ENCODE results near the gene ATP9B.
A peak's percentile ranks its signal among the peaks of the same experiment; 100 is the strongest.
"Not testable (repeated sequence)": the region's sequence is repeated elsewhere in the genome, so short reads cannot be mapped to it uniquely, and the experiment has no call there.

The ATP9B gene

DNA sequence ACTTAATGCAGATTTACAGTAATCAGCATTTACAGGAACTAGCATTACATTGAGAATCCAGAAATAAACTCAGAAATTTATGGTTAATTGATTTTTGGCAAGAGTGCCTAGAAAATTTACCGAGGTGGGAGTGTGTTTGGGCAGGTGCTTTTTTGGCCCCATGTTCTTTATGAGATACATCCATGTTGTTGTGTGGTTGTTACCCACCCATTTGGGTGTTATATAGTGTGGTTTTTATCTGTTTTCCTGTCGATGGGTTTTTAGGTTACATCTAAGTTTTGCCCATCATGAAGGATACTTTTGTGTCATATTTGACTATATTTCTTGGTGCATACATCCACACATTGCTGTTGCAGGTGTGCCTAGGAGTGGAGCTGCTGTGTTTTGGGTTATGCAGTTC lies 82.0 kb downstream of the ATP9B start:
- DNase-seq: no peak

DNA sequence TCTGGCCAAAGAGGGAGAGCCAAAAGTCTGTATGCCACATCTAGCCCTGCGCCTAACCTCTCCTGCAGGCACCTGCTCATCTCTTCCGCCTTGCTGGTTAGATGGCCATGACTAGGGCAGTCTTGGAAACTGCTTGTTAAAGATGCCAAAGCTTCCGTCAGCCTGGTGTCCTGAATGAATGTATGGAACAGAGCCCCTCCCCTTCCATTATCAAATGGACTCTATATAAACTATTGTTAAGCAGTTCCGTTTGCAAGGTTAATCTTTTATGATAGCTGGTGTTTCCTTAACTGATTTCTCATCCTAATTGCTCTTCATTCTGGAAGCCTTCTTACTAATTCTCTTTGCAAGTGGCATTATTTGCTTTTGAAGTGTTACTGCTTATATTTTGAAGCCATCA lies 87.1 kb downstream of the ATP9B start:
- no peak for DNase-seq

DNA sequence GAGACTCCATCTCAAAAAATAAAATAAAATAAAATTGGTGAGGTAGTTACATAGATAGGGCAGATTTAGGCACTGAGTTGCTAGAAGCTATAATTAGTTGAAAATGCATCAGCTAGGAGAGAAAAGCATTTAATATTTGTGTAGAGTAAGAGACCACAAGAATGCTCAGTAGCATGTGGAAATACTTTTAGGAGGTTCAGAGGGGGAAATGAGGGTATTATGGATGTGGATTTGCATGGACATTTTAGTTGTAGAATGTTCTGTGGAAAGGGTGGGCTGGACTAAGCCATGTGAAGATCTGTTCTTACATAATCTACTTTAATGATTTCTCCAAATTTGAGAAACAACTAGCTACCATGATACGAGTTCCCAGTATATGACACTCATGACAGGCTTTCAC lies 95.5 kb downstream of the ATP9B start:
- no peak for DNase-seq

DNA sequence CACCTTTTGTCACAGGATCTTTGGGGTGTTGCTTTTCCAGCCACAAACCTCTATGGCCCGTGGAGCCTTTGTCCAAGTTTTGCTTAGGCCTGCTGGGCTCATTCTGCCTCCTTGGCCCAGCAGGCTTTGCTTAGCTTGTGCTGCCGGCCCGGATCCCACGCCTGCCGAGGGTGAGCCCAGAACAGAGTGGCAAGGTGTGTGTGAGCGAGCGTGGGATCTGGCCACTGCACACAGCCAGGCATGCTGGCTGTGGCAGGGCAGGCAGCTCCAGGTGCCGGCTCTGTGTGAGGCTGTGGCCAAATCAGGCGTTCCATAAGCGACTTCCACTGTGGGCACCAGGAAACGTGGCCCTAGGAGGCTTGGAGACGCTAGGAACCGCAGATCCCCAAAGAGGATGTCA lies 97.5 kb downstream of the ATP9B start:
- no peak for DNase-seq

DNA sequence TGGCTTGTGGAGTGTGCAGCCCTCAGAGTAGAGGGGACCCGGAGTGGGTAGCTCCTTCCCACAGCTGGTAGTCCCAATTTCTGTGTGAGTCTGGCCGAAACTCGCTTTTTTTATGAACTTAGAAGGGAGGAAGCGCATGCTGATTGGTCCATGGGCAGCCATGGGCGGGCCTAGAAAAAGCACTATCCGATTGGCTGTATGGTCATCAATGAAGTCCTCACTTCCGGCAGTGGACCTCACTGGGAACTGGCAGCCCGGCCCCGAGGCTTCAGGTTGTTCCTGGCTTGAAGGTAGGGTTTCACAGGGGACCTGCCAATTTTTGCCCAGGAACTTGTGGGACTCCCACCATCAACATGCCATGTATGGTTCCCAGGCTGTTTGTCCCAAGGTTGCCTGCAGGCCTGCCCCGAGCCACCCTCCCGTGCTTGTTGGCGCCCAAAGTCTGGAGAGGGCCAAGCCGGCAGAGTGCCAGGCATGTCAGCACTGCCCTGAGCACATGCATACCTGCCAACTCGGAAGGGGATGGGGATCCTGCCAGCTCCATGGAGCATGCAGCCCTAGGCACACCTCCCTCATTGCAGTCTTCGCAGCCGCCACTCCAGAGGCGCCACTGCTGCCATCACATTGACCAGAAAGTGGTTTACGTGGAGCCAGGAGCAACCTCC lies 98.5 kb downstream of the ATP9B start:
- DNase-seq: no peak

DNA sequence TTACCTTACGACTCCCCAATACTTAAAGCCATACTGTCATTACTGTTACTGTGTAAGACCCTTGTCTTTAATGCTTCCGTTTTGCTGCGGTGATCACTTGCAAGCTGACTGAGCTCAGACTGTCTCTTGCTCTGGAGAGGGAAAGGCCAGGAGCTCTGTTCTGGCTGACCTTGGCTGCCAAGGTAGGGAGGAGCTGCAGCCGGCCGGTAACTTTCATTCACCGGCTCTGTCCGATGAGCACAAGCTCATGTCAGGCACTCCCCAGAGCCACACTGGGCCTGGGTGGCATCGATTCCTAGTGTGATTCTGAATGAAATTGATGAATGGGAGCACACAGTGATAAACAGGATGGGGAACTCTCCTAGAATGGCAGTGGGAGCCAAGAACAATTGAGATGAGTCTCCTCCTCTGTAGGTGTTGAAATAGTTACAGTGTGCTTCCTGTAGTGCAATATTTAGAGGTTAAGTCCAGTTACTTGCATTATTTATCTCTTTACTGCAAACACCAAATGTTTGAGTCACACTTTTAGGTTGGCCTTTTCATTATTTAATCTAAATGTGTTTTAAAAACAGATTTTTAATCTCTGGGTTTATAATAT lies 100.9 kb downstream of the ATP9B start:
- DNase-seq: no peak

DNA sequence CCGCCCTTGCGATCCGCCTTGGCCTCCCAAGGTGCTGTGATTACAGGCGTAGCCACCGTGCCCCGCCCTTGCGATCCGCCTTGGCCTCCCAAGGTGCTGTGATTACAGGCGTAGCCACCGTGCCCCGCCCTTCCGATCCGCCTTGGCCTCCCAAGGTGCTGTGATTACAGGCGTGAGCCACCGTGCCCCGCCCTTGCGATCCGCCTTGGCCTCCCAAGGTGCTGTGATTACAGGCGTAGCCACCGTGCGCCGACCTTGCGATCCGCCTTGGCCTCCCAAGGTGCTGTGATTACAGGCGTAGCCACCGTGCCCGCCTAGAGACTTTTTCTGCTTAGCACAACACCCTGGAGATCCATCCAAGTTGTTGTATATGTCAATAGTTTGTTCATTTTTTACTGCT lies 103.1 kb downstream of the ATP9B start:
- not testable (repeated sequence) for DNase-seq

DNA sequence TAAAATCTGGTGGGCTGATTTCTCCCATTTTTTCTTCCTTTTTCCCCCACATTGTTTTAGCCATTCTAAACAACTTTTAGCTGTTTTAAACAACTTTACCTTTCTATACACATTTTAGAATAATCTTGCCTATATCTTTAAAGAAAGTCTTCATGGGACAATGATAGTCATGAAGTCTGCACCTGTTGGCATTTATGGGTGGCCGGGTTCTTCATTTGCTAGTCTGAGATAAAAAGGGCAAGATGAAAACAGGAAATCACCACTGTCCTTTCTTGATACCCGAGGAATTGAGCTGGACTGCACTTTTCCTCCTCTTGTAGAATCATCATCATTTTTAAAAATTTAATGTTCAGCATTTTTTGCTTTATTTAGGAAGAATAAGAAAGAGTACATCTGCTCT lies 104.5 kb downstream of the ATP9B start:
- no peak for DNase-seq

DNA sequence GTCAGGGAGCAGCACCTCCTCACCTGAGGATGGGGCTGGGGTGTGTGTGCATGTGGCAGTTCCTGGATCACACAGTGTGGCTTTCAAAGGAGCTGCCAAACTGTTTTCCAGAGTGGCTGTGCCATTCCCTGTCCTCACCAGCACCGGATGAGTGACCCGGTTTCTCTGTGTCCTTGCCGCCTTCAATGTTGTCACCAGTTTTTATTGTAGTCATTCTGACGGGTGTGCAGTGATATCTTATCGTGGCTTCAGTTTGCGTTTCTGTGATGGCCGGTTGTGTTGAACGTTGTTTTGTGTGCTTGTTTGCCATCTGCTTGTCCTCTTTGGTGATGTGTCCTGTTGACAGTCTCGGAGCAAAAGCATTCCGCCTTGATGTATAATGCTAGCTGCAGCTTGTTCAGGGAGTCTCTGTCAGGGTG lies 108.9 kb downstream of the ATP9B start:
- DNase-seq: no peak

DNA sequence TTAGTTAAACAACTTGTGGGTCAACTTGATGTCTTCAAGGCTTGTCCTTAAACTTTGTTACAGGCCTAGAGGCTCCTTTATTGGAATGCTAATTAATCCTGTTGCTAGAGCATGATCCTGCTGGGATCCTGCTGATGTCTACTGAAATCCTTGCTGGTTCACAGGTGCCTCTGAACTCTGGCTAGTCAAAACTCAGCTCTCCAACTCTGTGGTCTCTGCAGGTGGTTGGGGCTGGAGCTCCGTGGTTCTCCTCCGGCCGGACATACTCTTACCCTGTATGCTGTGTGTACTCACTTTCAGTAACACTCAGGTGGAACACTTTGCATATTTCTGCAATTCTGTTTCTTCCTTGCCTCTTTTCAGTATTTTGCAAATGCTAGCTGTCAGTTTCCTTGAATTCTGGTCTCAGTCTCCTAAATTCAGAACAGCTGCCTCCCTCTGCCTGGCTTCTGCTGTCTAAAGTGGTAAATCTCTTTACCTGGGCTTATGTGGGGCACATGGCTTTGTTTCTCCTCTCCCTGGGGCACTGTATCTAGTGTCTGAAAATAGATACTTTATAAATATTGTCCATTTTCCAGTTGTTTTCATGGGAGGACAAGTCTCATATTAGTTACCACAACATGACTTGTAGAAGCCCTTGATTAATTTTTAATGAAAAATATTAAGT lies 113.0 kb downstream of the ATP9B start:
- DNase-seq: no peak

DNA sequence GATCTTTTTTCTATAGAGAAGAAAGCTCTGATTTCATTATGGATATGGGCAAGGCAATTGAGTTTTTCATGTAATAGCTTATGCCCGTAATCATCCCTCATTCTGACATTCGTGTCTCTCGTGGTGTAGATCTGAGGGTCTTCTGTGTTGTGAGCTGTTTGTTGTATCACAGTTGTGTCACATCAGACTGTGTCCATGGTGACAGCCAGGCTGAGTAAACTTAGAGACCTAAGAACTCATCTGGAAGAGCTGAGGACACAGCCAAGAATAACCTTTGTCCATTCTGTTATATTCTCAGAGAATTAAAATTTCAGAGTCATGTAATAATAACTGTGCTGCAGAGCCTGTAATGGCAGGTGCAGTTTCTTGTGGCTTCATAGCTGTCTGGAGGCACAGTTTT lies 116.5 kb downstream of the ATP9B start:
- DNase-seq: no peak

DNA sequence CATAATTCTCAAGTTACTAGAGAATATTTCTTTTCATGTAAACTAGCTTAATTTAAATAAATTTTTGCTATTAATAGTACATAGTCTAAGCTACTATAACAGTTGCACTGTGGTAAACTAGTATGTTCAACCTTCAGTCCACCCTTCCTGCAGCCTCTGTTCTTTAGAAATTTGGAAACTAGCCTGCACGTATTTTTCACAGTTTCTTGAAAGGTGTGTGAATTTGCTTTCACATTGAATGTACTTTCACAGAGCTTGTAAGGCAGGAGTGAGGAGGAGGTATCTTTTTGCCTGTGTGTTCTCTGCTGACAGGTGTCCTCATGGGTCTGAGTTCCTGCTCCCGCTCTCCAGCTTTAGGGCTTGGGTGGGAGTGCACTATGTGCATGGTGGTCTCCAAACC lies 117.5 kb downstream of the ATP9B start:
- DNase-seq: no peak

DNA sequence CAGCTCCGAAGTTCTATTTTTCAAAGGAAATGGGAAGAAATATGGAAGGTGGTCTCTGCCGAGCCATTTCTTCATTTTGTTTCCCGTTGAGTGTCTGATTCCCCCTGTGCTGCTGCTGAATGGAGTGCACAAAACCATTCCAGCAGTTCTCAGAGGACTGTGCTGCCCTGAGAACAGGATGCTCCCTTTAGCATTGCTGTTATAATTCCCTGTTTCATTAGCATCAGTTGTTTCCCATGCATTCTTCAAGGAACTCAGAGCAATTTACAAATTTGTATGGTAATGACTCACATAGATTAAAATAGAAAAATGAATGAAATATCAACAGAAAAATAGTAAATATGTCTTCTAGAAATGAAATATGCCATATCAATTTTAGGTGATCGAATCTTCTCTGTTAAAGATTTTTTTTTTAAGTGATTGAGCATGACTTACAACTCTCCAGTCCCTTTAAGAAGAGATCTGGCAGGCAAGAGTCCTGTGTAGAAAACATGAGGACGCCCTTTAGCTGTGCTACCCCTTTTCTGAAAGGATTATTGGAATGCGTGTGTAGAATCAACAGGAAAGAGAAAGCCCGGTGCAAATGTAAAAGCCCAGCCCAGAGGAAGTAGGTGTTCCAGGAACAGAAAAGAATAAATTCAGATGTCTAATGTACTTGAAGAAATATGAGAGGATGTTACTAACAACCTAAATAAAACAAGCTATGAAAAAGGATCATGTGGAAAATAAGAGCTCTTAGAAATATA lies 118.5 kb downstream of the ATP9B start:
- no peak for DNase-seq

DNA sequence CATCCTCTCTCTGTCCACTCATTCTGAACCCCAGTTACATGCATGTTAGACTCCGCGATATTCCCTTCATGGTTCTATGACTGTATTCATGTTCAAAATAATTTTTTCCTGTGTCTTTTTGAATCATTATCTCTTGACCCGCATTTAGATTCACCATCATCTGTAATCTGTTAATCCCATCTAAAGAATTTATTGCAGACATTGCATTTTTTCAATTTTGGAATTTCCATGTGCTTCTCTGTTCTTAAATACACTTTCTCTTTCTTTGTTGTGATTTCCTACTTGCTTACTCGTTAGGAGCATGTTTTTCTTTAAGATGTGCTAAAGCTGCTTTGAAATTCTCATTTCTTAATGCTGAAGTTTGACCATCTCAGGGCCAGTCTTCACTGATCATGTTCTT lies 122.2 kb downstream of the ATP9B start:
- DNase-seq: no peak

DNA sequence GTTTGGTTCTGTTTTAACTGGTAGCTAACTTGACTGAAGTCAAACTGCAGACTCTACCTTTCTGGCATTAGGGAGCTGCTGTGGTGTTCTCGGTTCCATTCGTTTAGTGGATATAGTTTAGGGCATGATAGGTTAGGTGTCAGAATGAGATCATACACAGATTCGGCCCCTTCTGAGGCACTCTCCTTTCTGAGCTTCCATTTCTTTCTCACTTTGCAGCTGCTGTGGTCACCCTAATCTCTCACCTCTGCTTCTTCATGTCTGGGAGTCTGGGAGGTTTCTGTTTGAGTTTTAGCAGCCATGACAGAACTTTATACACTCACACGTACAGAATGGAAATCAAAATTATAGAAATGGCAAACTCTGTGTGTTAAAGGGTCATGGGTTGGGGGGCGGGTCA lies 122.8 kb downstream of the ATP9B start:
- no peak for DNase-seq

DNA sequence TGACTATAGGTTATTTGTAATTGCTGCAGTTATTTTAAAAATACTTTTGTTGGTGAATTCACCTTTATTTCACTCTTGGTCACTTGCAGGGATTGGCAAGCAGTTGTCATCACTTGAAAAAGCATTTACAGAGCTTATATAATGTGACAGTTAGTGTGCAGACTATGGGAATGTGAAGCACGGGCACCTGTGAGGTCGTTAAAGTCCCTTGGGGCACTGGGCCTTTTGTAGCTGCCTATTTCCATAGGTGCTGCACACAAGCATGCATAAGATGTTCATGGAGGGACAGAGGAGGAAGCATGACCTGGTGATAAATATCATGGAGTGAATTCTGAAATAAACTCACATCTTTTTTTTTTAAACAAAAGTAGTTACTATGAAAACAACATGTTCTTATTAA lies 124.6 kb downstream of the ATP9B start:
- no peak for DNase-seq

DNA sequence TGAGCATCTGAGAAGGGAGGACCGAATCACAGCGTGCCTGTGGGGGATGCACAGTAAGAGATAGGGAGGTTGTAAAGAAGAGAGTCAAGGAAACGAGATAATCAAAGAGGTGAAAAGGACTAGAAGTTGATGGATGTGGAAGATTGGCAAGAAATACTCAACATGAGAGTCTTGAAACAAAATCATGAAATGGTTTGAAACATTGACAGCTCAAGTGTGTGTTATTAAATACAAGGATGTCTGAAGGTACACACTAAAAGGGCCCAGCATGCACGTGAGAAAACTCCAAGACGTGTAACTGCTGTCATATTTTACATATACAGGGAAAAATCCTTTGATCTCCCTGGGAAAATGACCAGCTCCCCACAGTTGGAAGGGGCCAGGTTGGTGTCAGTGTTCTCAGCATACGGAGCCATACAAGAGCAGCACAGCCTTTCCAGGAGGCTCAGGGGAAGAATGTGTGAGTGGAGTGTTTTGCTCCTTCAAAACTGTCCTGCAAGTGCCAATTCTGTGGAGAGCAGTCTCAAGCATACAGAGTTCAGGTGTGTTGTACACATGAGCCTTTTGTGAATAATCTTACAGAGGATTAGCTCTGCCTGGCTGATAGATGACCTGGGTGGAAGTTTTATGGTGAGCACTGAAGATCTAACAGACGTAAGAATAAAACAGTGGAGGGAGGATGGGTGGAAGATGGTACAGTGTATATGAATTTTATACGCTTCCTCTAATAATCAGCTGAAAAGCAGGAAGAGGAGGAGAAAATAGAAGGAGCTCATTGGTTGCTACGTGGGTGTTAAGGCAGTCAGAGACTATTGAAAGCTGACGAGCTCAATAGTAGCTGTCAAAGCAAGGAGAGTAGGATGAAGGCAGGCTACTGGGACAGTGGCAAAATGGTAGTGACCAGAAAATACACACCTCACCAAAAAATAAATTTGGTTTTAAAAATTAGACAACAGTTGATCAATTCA lies 126.8 kb downstream of the ATP9B start:
- no peak for DNase-seq

DNA sequence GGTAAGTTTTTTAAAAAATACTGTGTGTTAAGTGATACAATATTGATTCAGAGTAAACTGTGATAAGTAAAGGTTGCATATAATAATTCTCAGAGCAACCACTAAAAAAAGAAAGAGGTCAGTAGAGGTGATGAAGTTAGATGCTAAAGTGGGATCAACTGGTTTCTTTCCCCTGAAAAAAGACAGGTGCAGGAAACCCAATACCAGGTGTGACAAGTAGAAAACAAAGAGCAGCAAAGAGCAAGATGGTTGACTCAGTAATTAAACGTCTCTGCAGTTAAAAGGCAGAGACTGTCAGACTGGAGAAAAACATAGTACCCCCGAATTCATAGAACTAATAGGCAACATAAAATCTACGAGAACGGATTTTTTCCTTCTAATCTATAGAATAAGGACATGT lies 128.3 kb downstream of the ATP9B start:
- DNase-seq: no peak

DNA sequence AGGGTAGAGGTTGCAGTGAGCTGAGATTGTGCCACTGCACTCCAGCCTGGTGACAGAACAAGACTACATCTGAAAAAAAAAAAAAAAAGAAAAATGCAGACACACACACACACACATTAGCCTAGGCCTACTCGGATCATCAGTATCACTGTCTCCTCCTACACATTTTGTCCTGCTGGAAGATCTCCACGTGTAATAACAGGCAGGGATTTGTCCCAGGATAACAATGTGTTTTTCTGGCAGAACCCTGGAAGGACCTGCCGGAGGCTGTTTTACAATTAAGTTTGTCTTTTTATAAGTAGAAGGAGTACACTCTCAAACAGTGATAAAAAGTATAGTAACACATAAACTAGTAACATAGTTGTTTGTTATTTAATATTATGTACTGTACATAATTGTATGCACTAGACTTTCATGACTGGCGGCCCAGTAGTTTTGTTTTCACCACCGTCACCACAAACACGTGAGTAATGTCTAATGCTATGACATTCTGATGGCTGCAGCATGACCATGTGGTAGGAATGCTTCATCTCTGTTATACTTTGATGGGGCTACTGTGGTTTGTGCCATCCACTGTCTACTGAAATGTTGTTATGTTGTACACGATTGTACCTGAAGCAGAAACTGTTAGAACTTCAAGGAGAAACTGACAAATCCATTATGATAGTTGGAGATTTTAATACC lies 130.6 kb downstream of the ATP9B start:
- DNase-seq: no peak

DNA sequence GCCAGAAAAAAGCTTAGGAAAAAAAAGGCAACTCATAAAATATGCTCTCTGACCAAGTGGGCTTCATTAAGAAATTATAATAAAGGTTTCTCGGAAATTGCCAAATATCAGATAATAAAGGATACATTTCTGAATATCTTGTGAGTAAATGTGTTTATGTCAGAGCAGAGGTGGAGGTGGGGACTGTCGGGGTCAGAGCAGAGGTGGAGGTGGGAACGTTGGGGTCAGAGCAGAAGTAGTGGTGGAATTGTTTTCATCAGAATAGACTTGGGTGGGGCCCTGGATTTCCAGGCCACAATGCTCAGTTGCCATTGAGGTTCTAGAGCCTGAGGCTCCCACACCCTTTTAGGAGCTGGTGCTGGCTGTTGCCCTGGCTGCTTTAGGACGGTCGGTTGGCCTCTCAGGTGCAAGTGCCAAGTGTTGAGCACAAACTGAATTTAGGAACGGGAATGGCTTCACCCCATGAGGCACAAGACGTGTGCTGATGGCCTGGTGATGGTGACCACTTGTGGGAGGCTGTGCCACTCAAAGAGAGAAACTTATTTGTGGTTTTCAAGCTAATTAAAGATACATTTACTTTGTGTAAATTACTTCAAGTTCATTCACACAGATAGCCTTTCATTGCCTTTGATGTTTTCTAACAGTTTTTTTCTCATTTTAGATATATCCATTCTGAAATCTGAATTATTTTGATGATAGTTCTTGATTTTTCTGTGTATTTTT lies 131.5 kb downstream of the ATP9B start:
- peak; percentile 77 for DNase-seq

DNA sequence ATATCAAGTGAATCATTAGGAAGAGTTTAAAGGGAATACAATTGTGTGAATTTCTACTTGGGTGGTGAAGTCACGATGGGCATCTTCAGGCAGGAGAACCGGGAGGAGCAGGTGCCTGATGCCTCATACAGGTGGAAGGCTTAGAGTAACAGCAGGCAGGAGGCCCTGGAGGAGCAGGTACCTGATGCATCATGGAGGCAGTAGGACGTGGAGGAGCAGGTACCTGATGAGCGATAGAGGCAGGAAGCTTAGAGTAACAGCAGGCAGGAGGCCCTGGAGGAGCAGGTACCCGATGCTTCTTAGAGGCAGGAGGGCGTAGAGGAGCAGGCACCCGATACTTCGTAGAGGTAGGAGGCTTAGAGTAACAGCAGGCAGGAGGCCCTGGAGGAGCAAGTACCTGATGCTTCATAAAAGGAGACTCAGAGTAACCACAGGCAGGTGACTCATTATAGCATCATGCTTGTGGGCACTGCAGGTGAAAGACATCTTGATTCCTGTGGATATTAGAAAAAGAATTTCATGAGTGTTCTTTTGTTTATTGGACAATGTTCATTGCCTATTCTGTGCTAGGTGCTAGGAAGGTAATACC lies 133.9 kb downstream of the ATP9B start:
- no peak for DNase-seq

All from right hindlimb (tissue), 1 donor.